ENCODE results near the gene RPL38.

Gene RPL38

GRCh38 chr17:74170924-74171323 lies 32.6 kb upstream of the RPL38 start:
- no peak overlapping the region for H3K4me3 ChIP-seq (ENCODE audit: low read depth, low read length)
- no peak for DNase-seq (ENCODE audit: low read depth)
- no peak for TF ChIP-seq CTCF (IDR thresholded peaks at IDR 0.05; ENCODE audit: insufficient read depth, low read depth, low read length, missing control alignments)

- no peak overlapping the region for H3K4me3 ChIP-seq (ENCODE audit: low read depth, low read length)
These were observed 30.8 kb upstream of the RPL38 start for GRCh38 chr17:74172700-74173099.

GRCh38 chr17:74176546-74177001 lies 26.9 kb upstream of the RPL38 start:
- DNase-seq (ENCODE audit: low read depth), result peak; percentile 58
- H3K4me3 ChIP-seq (ENCODE audit: low read depth, low read length), result no peak overlapping the region
- TF ChIP-seq CTCF (IDR thresholded peaks at IDR 0.05; ENCODE audit: insufficient read depth, low read depth, low read length, missing control alignments), result peak; percentile 76

More at GRCh38 chr17:74172700-74173099, 30.8 kb upstream of the RPL38 start:
- no peak for DNase-seq (ENCODE audit: low read depth)
- no peak for TF ChIP-seq CTCF (IDR thresholded peaks at IDR 0.05; ENCODE audit: insufficient read depth, low read depth, low read length, missing control alignments)

- H3K4me3 ChIP-seq (ENCODE audit: low read depth, low read length), result no peak overlapping the region
- DNase-seq (ENCODE audit: low read depth), result no peak
- TF ChIP-seq CTCF (IDR thresholded peaks at IDR 0.05; ENCODE audit: insufficient read depth, low read depth, low read length, missing control alignments), result no peak
These were observed 26.4 kb upstream of the RPL38 start for GRCh38 chr17:74177018-74177450.

- no peak overlapping the region for H3K4me3 ChIP-seq (ENCODE audit: low read depth, low read length)
- TF ChIP-seq CTCF (IDR thresholded peaks at IDR 0.05; ENCODE audit: insufficient read depth, low read depth, low read length, missing control alignments), result no peak
- no peak for DNase-seq (ENCODE audit: low read depth)
These were observed 23.9 kb upstream of the RPL38 start for GRCh38 chr17:74179576-74179975.

GRCh38 chr17:74180336-74180735 lies 23.1 kb upstream of the RPL38 start:
- H3K4me3 ChIP-seq (ENCODE audit: low read depth, low read length), result no peak overlapping the region
- no peak for DNase-seq (ENCODE audit: low read depth)
- TF ChIP-seq CTCF (IDR thresholded peaks at IDR 0.05; ENCODE audit: insufficient read depth, low read depth, low read length, missing control alignments), result no peak

GRCh38 chr17:74181341-74181740 lies 22.1 kb upstream of the RPL38 start:
- DNase-seq (ENCODE audit: low read depth), result no peak
- H3K4me3 ChIP-seq (ENCODE audit: low read depth, low read length), result no peak overlapping the region
- TF ChIP-seq CTCF (IDR thresholded peaks at IDR 0.05; ENCODE audit: insufficient read depth, low read depth, low read length, missing control alignments), result no peak
